Peyer's patch (tissue), 4 donors: Measurements from ENCODE around the gene XRRA1.

ENCODE experiments used
- CTCF ChIP-seq, 6 experiments: fragments of 450-650 bp in 4 of 6; fragments of 200-600 bp in 2 of 6; sonication (generic) in 1 of 6; IDR thresholded peaks; one replicate each; pipeline ENCODE4 v1.5.1; 2017 to 2019; ENCODE audit warnings: antibody characterized with exemption in 6 of 6, mild to moderate bottlenecking in 3 of 6, moderate library complexity in 1 of 6
- POLR2A ChIP-seq, 2 donors: fragments of 450-650 bp; IDR thresholded peaks; one replicate each; pipeline ENCODE4 v1.5.1; 2017; ENCODE audit warnings: antibody characterized with exemption in 2 of 2, mild to moderate bottlenecking in 2 of 2, moderate library complexity in 2 of 2

DNA sequence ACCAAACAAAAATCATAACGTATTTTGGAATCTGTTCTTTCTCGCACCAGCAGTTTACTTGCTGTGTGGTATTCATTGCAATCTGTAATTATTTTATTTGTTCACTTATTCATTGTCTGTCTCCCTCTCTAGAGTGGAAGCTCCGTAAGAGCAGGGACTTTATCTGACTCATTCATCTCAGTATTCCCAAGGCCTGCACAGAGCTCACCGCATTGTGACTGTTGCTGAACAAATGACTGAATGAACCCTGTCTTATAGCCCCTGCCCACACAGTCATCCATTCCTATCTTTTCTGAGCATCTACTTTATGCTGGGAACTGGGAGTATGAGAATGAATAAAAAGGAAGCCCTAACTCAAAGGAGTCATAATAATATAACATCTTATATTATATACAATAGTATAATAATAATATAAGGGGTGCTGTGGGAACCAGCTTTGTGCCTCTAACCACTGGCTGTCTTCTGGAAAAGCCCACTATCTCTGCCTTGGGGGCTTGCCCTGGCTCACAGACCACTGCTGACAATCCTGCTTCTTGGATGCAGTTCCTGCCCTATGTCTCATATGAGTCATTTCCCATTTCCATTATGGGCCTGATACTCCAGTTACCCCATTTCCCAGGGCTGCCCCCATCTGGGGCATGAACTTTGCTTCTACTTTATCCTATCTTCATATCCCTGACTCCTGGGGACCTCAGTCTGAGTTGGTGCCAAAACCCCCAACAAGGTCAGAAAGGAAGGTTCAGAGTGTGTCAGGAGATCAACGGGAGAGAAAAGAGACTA is 11.0 kb downstream of the XRRA1 start:
- no peak for TF ChIP-seq CTCF (IDR thresholded peaks at IDR 0.05)
- no peak for TF ChIP-seq POLR2A (IDR thresholded peaks at IDR 0.05)
